C4-2B (cell line): ENCODE data around the gene HIF1AN.

Experiments used
- H3K27ac ChIP-seq: fragments of 450-650 bp; 2 replicates; pipeline ENCODE4 v1.5.1; 2017
- ZFX ChIP-seq: fragments of 450-650 bp; IDR thresholded peaks from 2 replicates; pipeline ENCODE4 v1.6.1; 2017
- TF ChIP-seq, protein P1 (sequence below): fragments of 450-650 bp; conservative IDR thresholded peaks from 2 replicates; pipeline ENCODE4 v1.5.1; 2017; ENCODE audit warnings: mild to moderate bottlenecking

Gene HIF1AN

GRCh38 chr10:100509241-100509840 is 26.4 kb upstream of the HIF1AN start:
- TF ChIP-seq, protein P1, sequence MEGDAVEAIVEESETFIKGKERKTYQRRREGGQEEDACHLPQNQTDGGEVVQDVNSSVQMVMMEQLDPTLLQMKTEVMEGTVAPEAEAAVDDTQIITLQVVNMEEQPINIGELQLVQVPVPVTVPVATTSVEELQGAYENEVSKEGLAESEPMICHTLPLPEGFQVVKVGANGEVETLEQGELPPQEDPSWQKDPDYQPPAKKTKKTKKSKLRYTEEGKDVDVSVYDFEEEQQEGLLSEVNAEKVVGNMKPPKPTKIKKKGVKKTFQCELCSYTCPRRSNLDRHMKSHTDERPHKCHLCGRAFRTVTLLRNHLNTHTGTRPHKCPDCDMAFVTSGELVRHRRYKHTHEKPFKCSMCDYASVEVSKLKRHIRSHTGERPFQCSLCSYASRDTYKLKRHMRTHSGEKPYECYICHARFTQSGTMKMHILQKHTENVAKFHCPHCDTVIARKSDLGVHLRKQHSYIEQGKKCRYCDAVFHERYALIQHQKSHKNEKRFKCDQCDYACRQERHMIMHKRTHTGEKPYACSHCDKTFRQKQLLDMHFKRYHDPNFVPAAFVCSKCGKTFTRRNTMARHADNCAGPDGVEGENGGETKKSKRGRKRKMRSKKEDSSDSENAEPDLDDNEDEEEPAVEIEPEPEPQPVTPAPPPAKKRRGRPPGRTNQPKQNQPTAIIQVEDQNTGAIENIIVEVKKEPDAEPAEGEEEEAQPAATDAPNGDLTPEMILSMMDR: no peak
- no peak for TF ChIP-seq ZFX
- H3K27ac ChIP-seq: no peak overlapping the region

DNA sequence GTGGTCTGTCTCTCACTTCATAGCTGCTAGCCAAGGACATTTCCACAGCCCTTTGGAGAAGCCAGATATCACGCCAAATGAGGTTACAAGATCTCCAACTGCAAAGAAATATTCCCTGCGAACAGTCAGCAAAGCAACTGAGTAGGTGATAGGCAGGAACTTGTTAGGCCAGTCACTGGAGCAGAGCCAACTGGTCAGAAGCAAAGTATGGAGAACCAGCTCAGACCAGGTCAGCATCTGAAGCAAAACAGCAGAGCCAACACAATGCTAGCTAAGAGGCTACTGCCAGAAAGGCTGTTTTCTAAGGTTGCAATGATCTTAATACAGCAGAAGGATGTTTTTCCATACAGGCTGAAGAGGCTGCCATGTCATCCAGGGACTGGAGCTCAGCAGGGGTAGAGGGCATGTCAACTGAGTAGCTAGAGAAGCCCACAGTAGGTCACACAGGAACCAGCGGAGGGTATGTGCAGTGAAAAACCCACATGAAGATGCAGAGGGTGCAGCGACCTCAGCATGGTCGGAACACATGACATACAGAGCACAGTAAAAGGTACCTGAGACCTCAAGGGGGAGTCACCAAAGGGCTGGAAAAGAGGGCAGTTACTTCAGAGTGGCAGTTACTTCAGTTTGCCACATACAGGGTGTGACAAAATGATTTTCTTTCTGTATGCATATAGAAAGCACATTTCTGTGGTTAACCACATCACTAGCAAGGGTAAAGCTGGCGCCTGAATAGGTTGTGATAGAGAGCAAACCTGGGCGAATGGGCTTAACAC is 25.0 kb upstream of the HIF1AN start:
- H3K27ac ChIP-seq: peak overlapping the region; percentile 44; the same call in 1 of the 2 replicates
- TF ChIP-seq, protein P1: no peak
- no peak for TF ChIP-seq ZFX

GRCh38 chr10:100515612-100516011 is 20.1 kb upstream of the HIF1AN start:
- TF ChIP-seq, protein P1: no peak
- no peak for TF ChIP-seq ZFX
- no peak overlapping the region for H3K27ac ChIP-seq

DNA sequence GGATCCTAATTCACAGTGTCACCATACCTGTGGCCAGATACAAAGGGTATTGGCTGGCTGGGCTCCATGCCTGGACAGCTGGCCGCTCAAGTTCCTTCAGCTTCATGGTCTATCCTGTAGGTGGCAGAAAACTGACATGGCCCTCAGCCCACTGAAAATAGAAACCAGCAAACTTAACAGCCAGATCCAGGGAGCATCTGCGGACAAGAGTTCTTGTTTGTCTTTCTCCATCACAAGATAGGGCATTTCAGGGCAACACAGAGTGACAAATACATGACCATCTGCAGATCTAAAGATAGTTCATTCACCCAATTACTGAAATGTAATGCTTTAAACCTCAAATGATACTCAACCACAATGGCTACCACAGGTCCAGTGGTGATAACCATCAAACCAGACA is 18.9 kb upstream of the HIF1AN start:
- no peak overlapping the region for H3K27ac ChIP-seq
- TF ChIP-seq ZFX: no peak
- TF ChIP-seq, protein P1: peak; percentile 12

GRCh38 chr10:100518761-100519241 is 16.9 kb upstream of the HIF1AN start:
- no peak overlapping the region for H3K27ac ChIP-seq
- TF ChIP-seq, protein P1: peak; percentile 68
- no peak for TF ChIP-seq ZFX

- no peak for TF ChIP-seq ZFX
- TF ChIP-seq, protein P1: no peak
- H3K27ac ChIP-seq: no peak within 1 kb of the TSS
Observed at GRCh38 chr10:100519311-100520051, 16.3 kb upstream of the HIF1AN start, which contains the start of gene SEC31B. SEC31B (minus strand) TSS chr10:100519861; CDS start chr10:100516952, 2,909 bp downstream.
